Testis (tissue), 3 donors: ENCODE data around the gene TEX26. TPM values are rescaled to one million over a fixed set of nuclear protein-coding genes. Genes with fewer than 3 reads are reported as not detected.

Experiments used
- DNase-seq: peaks from one replicate; pipeline ENCODE4 v3.0.0-alpha.2; 2019
- H3K27ac ChIP-seq, 2 donors: fragments of 200-600 bp; sonication (generic); one replicate each; pipeline ENCODE4 v1.5.1; 2019
- H3K27me3 ChIP-seq: fragments of 200-600 bp; sonication (generic); one replicate; pipeline ENCODE4 v1.5.1; 2019
- H3K36me3 ChIP-seq: fragments of 200-600 bp; sonication (generic); one replicate; pipeline ENCODE4 v1.5.1; 2017; ENCODE audit warnings: low read depth; ENCODE audit errors: missing control alignments
- H3K4me1 ChIP-seq: fragments of 200-600 bp; sonication (generic); one replicate; pipeline ENCODE4 v1.5.1; 2019
- H3K4me3 ChIP-seq, 2 donors: fragments of 200-600 bp; sonication (generic); one replicate each; pipeline ENCODE4 v1.5.1; 2017 to 2019
- H3K9me3 ChIP-seq: fragments of 200-600 bp; sonication (generic); one replicate; pipeline ENCODE4 v1.5.1; 2017
- CTCF ChIP-seq, 3 experiments: fragments of 450-650 bp in 2 of 3; fragments of 200-600 bp in 1 of 3; sonication (generic) in 1 of 3; IDR thresholded peaks; one replicate each; pipeline ENCODE4 v1.5.1; 2016 to 2019; ENCODE audit warnings: antibody characterized with exemption in 3 of 3, mild to moderate bottlenecking in 2 of 3, moderate library complexity in 1 of 3
- POLR2A ChIP-seq: fragments of 450-650 bp; IDR thresholded peaks from one replicate; pipeline ENCODE4 v1.6.1; 2017; ENCODE audit warnings: antibody characterized with exemption, mild to moderate bottlenecking, moderate library complexity
- WGBS, 2 donors: methylation state at CpG; one replicate each; pipeline ENCODE4 v1.1.5; 2018; 5-methylcytosine and 5-hydroxymethylcytosine counted together
- intact Hi-C: fragments of 100-400 bp; cut with DNase I; formaldehyde crosslinking; loops from one replicate; pipeline ENCODE4 v1.15.1; 2023; ENCODE audit warnings: low total_unique reads
- polyA plus RNA-seq: library from polyadenylated mRNA; stranded (reverse); fragments of 350-450 nt; fragmentation: Illumina TruSeq; extraction: RNeasy Lipid Tissue Mini Kit (QIAGEN cat#74804); gene quantifications from one replicate; pipeline ENCODE4 v1.2.3, GENCODE V29; 2014; ENCODE audit warnings: low read depth, low replicate concordance; ENCODE audit not compliant: insufficient read depth
- total RNA-seq, 2 donors: library from RNA; depleted of rRNA; stranded (reverse); fragments of >200 nt; gene quantifications; one replicate each; pipeline ENCODE4 v1.2.3, GENCODE V29; 2016

The TEX26 gene
- total and polyA plus RNA-seq, 3 donors from 2014 or later, result 5.5 to 40.7 (median 21.4) TPM

GRCh38 chr13:31022288-31022895, 89.9 kb downstream of the TEX26 start:
- WGBS, 2 donors, result 77 to 84% methylated on average over 13 of the region's 13 CpGs
- TF ChIP-seq POLR2A (no peak), CTCF (IDR thresholded peaks at IDR 0.05) (no peak)
- H3K27me3 ChIP-seq, result no peaks in the 10 kb centered on the region
- H3K4me3 ChIP-seq, result no peak overlapping the region
- no peaks in the 10 kb centered on the region for H3K4me1 ChIP-seq
- no peaks in the 10 kb centered on the region for H3K9me3 ChIP-seq
- H3K27ac ChIP-seq, result no peak overlapping the region
- intact Hi-C loops, result no loop called here
- DNase-seq, result no peak
- H3K36me3 ChIP-seq, result no peaks in the 10 kb centered on the region

- Histone ChIP-seq H3K27me3 (no peaks in the 10 kb centered on the region), H3K4me1 (no peaks in the 10 kb centered on the region), H3K27ac (no peak overlapping the region), H3K4me3 (no peak overlapping the region), H3K9me3 (no peaks in the 10 kb centered on the region), H3K36me3 (no peaks in the 10 kb centered on the region)
- DNase-seq, result no peak
- TF ChIP-seq POLR2A, result no peak
- TF ChIP-seq CTCF (IDR thresholded peaks at IDR 0.05), result no peak
- 46 to 59% methylated on average over 2 of the region's 2 CpGs for WGBS, 2 donors
- intact Hi-C loops, result no loop called here
Observed at GRCh38 chr13:31022928-31023530, 90.6 kb downstream of the TEX26 start.

Other genes with a start within 250 kb of the TEX26 start
- gene ALOX5AP, start 197.1 kb upstream of the TEX26 start, total RNA-seq, result 1 to 10 TPM; 2.5 to 7.3 TPM
- 13.4 TPM for gene ALOX5AP, start 197.1 kb upstream of the TEX26 start, polyA plus RNA-seq
- gene MEDAG, start 26.4 kb upstream of the TEX26 start, total RNA-seq, result 10 to 100 TPM in 1 of 2 donors, 1 to 10 TPM in 1; 9.6 to 17.7 TPM
- 23.1 TPM for gene MEDAG, start 26.4 kb upstream of the TEX26 start, polyA plus RNA-seq
- 100 to 1,000 TPM; 103 to 116 TPM for gene HSPH1, start 229.2 kb downstream of the TEX26 start, total RNA-seq
- 105 TPM for gene HSPH1, start 229.2 kb downstream of the TEX26 start, polyA plus RNA-seq